A673 (cell line): ENCODE results near the gene TRIM26. TPM values are rescaled to one million over a fixed set of nuclear protein-coding genes. Genes with fewer than 3 reads are reported as not detected.
"Not testable (repeated sequence)": the region's sequence is repeated elsewhere in the genome, so short reads cannot be mapped to it uniquely, and the experiment has no call there.

Experiments
- BruUV-seq: library from RNA; stranded (reverse); fragments of 400-500 nt; replicated peaks from 2 replicates; lab custom pipeline; 2021; lab: Mats Ljungman, UMichigan
- CTCF ChIA-PET: fragments of 300-600 bp; sonication (Branson Sonifier 250); formaldehyde crosslinking; loops from one replicate; lab custom pipeline; 2022; ENCODE audit warnings: antibody characterized with exemption; lab: Charles Lee
- POLR2A ChIA-PET: fragments of 300-600 bp; sonication (Branson Sonifier 250); formaldehyde crosslinking; loops from one replicate; lab custom pipeline; 2022; ENCODE audit warnings: antibody characterized with exemption; ENCODE audit not compliant: low non-redundant PET; lab: Charles Lee
- DNase-seq: peaks from one replicate; pipeline ENCODE4 v3.0.0-alpha.2; 2015; ENCODE audit warnings: low spot score
- H3K27ac ChIP-seq: fragments of 200-600 bp; sonication (generic); 2 replicates; pipeline ENCODE4 v1.5.1; 2016; ENCODE audit warnings: mixed run types, low read depth, mild to moderate bottlenecking, mixed read lengths, antibody characterized with exemption, low read length; ENCODE audit not compliant: poor library complexity, severe bottlenecking
- H3K27me3 ChIP-seq: fragments of 200-600 bp; sonication (generic); replicated peaks from 2 replicates; pipeline ENCODE4 v1.6.1; 2017; ENCODE audit warnings: mixed run types, low read depth, mild to moderate bottlenecking, mixed read lengths, antibody characterized with exemption, low read length; ENCODE audit not compliant: insufficient read depth, poor library complexity
- H3K36me3 ChIP-seq: fragments of 200-600 bp; sonication (generic); 2 replicates; pipeline ENCODE4 v1.6.1; 2016; ENCODE audit warnings: mixed run types, mild to moderate bottlenecking, mixed read lengths, antibody characterized with exemption, low read length; ENCODE audit not compliant: insufficient read depth, poor library complexity, severe bottlenecking
- H3K4me1 ChIP-seq: fragments of 200-600 bp; sonication (generic); 2 replicates; pipeline ENCODE4 v1.6.1; 2017; ENCODE audit warnings: mixed run types, mild to moderate bottlenecking, mixed read lengths, antibody characterized with exemption, low read length; ENCODE audit not compliant: insufficient read depth, poor library complexity, severe bottlenecking
- H3K4me3 ChIP-seq: fragments of 200-600 bp; sonication (generic); 2 replicates; pipeline ENCODE4 v1.5.1; 2016; ENCODE audit warnings: low read depth, mixed run types, mild to moderate bottlenecking, mixed read lengths, low read length; ENCODE audit not compliant: poor library complexity, severe bottlenecking
- H3K9me3 ChIP-seq: fragments of 200-600 bp; sonication (generic); 2 replicates; pipeline ENCODE4 v1.6.1; 2016; ENCODE audit warnings: mixed run types, low read depth, mild to moderate bottlenecking, mixed read lengths, antibody characterized with exemption, low read length; ENCODE audit not compliant: poor library complexity, severe bottlenecking
- CTCF ChIP-seq: fragments of 300-800, 200-600 bp; sonication (generic); conservative IDR thresholded peaks from 2 replicates; pipeline ENCODE4 v1.5.1; 2017; ENCODE audit warnings: low read depth, mild to moderate bottlenecking, antibody characterized with exemption, low read length, moderate library complexity, mixed read lengths
- EZH2 ChIP-seq: fragments of 200-600 bp; sonication (generic); IDR thresholded peaks from 2 replicates; pipeline ENCODE4 v1.6.1; 2017; ENCODE audit warnings: borderline replicate concordance, low read depth, mild to moderate bottlenecking, mixed read lengths, antibody characterized with exemption, low read length; ENCODE audit not compliant: poor library complexity, severe bottlenecking
- intact Hi-C: fragments of 100-400 bp; cut with micrococcal nuclease; formaldehyde crosslinking; loops from one replicate; pipeline ENCODE4 v1.10.0; 2022; ENCODE audit not compliant: unreplicated experiment
- total RNA-seq: library from RNA; stranded (reverse); gene quantifications from 2 replicates; pipeline ENCODE4 v1.2.3, GENCODE V29; 2021

Gene TRIM26
- total RNA-seq, 1 experiment from 2014 or later = 41.3 TPM

- H3K4me1 ChIP-seq = no peaks in the 10 kb centered on the region
- no peak overlapping the region for H3K27ac ChIP-seq
- H3K27me3 ChIP-seq = peaks cover 22% of the 10 kb centered on the region
- no TSS peak for BruUV-seq
- H3K4me3 ChIP-seq = no peak overlapping the region
- ChIA-PET CTCF (interaction anchor here (1.6 kb wide), 1 partner anchor 10 kb away, joined by 3 read pairs; no protein-coding TSS in a partner anchor), POLR2A (no interaction called here)
- H3K36me3 ChIP-seq = no peaks in the 10 kb centered on the region
- DNase-seq = no peak
- intact Hi-C loops = no loop called here
- no peak for TF ChIP-seq EZH2
- H3K9me3 ChIP-seq = no peaks in the 10 kb centered on the region
Measured at GRCh38 chr6:30142665-30143064, 70.5 kb downstream of the TRIM26 start.

- H3K4me1 ChIP-seq, H3K4me3 ChIP-seq, CTCF ChIA-PET, DNase-seq, H3K9me3 ChIP-seq, POLR2A ChIA-PET, intact Hi-C loops, BruUV-seq, H3K27ac ChIP-seq, H3K36me3 ChIP-seq: not testable (repeated sequence)
- peaks cover 22% of the 10 kb centered on the region for H3K27me3 ChIP-seq
Measured at GRCh38 chr6:30140240-30140639, 73.0 kb downstream of the TRIM26 start.

GRCh38 chr6:30136570-30137286 lies 76.5 kb downstream of the TRIM26 start:
- H3K4me3 ChIP-seq = no peak overlapping the region
- no peak for TF ChIP-seq CTCF
- TF ChIP-seq EZH2 = no peak
- H3K36me3 ChIP-seq = no peaks in the 10 kb centered on the region
- POLR2A ChIA-PET = no interaction called here
- intact Hi-C loops = no loop called here
- peaks cover 10% of the 10 kb centered on the region for H3K27me3 ChIP-seq
- no TSS peak for BruUV-seq
- no peaks in the 10 kb centered on the region for H3K4me1 ChIP-seq
- no peaks in the 10 kb centered on the region for H3K9me3 ChIP-seq
- CTCF ChIA-PET = interaction anchor here (0.5 kb wide), 1 partner anchor 1206 kb away, joined by 4 read pairs; no protein-coding TSS in a partner anchor
- DNase-seq = no peak
- no peak overlapping the region for H3K27ac ChIP-seq

- TF ChIP-seq CTCF (no peak), EZH2 (no peak)
- ChIA-PET POLR2A (no interaction called here), CTCF (no interaction called here)
- no TSS peak for BruUV-seq
- no peaks in the 10 kb centered on the region for H3K36me3 ChIP-seq
- H3K27ac ChIP-seq = no peak within 1 kb of the TSS
- H3K4me3 ChIP-seq = no peak within 1 kb of the TSS
- intact Hi-C loops = no loop called here
- H3K9me3 ChIP-seq = no peaks in the 10 kb centered on the region
- no peak for DNase-seq
- peaks cover 5% of the 10 kb centered on the region for H3K27me3 ChIP-seq
- no peaks in the 10 kb centered on the region for H3K4me1 ChIP-seq
Measured at GRCh38 chr6:30135757-30136156, 77.4 kb downstream of the TRIM26 start, which contains the start of gene TRIM40. TRIM40 (plus strand) TSS chr6:30136140; CDS start chr6:30137037, 897 bp downstream.
